ENCODE results near the gene APOBEC3C.
"Not testable (repeated sequence)": the region's sequence is repeated elsewhere in the genome, so short reads cannot be mapped to it uniquely, and the experiment has no call there.

- TF ChIP-seq CTCF, POLR2A (IDR thresholded peaks at IDR 0.05): not testable (repeated sequence)
These were observed 29.0 kb downstream of the APOBEC3C start for GRCh38 chr22:39043063-39043462.

Data from thyroid gland (tissue), 4 donors.